Measurements from ENCODE around the gene TNNI2. TPM values are rescaled to one million over a fixed set of nuclear protein-coding genes. Genes with fewer than 3 reads are reported as not detected.

Gene TNNI2
- total RNA-seq, 1 experiment from 2014 or later: not detected

- Histone ChIP-seq H3K4ac (ENCODE audit: low read depth, low read length) (no peak overlapping the region), H3K79me1 (ENCODE audit: insufficient read depth, low read depth, low read length, poor library complexity, severe bottlenecking) (no peaks in the 10 kb centered on the region), H2BK15ac (ENCODE audit: low read depth, low read length) (no peak overlapping the region), H2AK5ac (ENCODE audit: insufficient read length, low read length) (no peak overlapping the region), H3K4me1 (ENCODE audit: insufficient read depth, low read length) (no peaks in the 10 kb centered on the region), H3K79me2 (ENCODE audit: insufficient read depth, low read length) (no peaks in the 10 kb centered on the region), H4K5ac (ENCODE audit: insufficient read length, low read depth, low read length) (no peak overlapping the region), H3K9ac (ENCODE audit: extremely low read depth, insufficient read length, low read length) (no peak overlapping the region), H4K8ac (replicated peaks; ENCODE audit: insufficient read length, low read depth, low read length) (no peak overlapping the region), H3K23ac (ENCODE audit: insufficient read length, low read depth, low read length) (no peak overlapping the region), H2BK12ac (ENCODE audit: insufficient read length, low read depth, low read length) (no peak overlapping the region), H2BK20ac (ENCODE audit: low read depth, low read length, poor library complexity, severe bottlenecking) (no peak overlapping the region), H4K20me1 (ENCODE audit: control insufficient read depth, insufficient read depth, insufficient read length) (no peaks in the 10 kb centered on the region), H2AFZ (ENCODE audit: low read length) (no peak overlapping the region), H2BK120ac (ENCODE audit: low read depth, low read length, poor library complexity, severe bottlenecking) (no peak overlapping the region), H3T11ph (ENCODE audit: low read length) (no peak overlapping the region), H2BK5ac (ENCODE audit: insufficient read length, low read length) (no peak overlapping the region), H3K18ac (ENCODE audit: insufficient read length, low read depth, low read length) (no peak overlapping the region), H4K91ac (ENCODE audit: insufficient read length, low read depth, low read length) (no peak overlapping the region), H3K4me2 (ENCODE audit: insufficient read depth, insufficient read length, low read length) (no peak overlapping the region), H3K9me3 (ENCODE audit: control insufficient read depth, low read depth, low read length) (no peaks in the 10 kb centered on the region), H3K14ac (ENCODE audit: insufficient read depth, low read length) (peak overlapping the region; percentile 64; the same call in 1 of the 2 replicates), H3K56ac (ENCODE audit: insufficient read length, low read depth, low read length) (no peak overlapping the region), H3K27ac (ENCODE audit: insufficient read length, low read depth, low read length) (no peak overlapping the region), H3K27me3 (ENCODE audit: insufficient read depth, low read length) (no peaks in the 10 kb centered on the region), H3K23me2 (ENCODE audit: insufficient read length, low read depth, low read length, poor library complexity, severe bottlenecking) (no peaks in the 10 kb centered on the region)
- Mint-ChIP-seq H3K4me3 (no peak overlapping the region), H3K9me3 (no peaks in the 10 kb centered on the region; a peak in 1 of 5 replicates), H3K4me1 (peaks cover 6 to 8% of the 10 kb centered on the region in 2 experiments), H3K27me3 (ENCODE audit: low read depth) (peaks cover 38% of the 10 kb centered on the region), H3K27ac (no peak overlapping the region), H3K36me3 (ENCODE audit: insufficient read depth in 1 of 3, low read depth in 3 of 3) (no peaks in the 10 kb centered on the region)
- WGBS (ENCODE audit: extremely low coverage, insufficient read length, low lambda C conversion rate): no CpG with 5 or more reads among the region's 15 CpGs
- TF ChIP-seq CTCF (conservative IDR thresholded peaks at IDR 0.05): no peak
- no peak for DNase-seq
Observed at GRCh38 chr11:1805525-1805924, 33.3 kb upstream of the TNNI2 start.

Measured in H9 (cell line).